T-helper 2 cell treated with Interferon-gamma antibody and Interleukin-4, amounts not matched to agents 5 μg/mL and 100 μg/mL, for 36 hours (primary cell): ENCODE data around the gene DGKB.

Source experiments
- DNase-seq: peaks from one replicate; pipeline ENCODE4 v3.0.0; 2021; ENCODE audit warnings: low spot score
- H3K27ac Mint-ChIP-seq: one replicate; pipeline ENCODE4 v1.8.0; 2021; ENCODE audit warnings: mild to moderate bottlenecking, mixed read lengths
- H3K27me3 Mint-ChIP-seq: one replicate; pipeline ENCODE4 v1.8.0; 2021; ENCODE audit warnings: low read depth, mixed read lengths
- H3K36me3 Mint-ChIP-seq: one replicate; pipeline ENCODE4 v1.8.0; 2021; ENCODE audit warnings: low read depth, mixed read lengths
- H3K4me1 Mint-ChIP-seq: one replicate; pipeline ENCODE4 v1.8.0; 2021; ENCODE audit warnings: low read depth, mixed read lengths
- H3K4me3 Mint-ChIP-seq: one replicate; pipeline ENCODE4 v1.8.0; 2022; ENCODE audit warnings: mild to moderate bottlenecking, moderate library complexity, mixed read lengths
- H3K9me3 Mint-ChIP-seq: one replicate; pipeline ENCODE4 v1.8.0; 2021; ENCODE audit warnings: mixed read lengths

Gene DGKB

GRCh38 chr7:14691597-14692203 is 210.9 kb downstream of the DGKB start:
- Mint-ChIP-seq H3K36me3 (no peaks in the 10 kb centered on the region), H3K27ac (no peak overlapping the region), H3K4me1 (no peaks in the 10 kb centered on the region), H3K4me3 (no peak overlapping the region), H3K9me3 (no peaks in the 10 kb centered on the region), H3K27me3 (no peaks in the 10 kb centered on the region)
- no peak for DNase-seq

GRCh38 chr7:14691034-14691433 is 211.5 kb downstream of the DGKB start:
- Mint-ChIP-seq H3K36me3 (no peaks in the 10 kb centered on the region), H3K27me3 (no peaks in the 10 kb centered on the region), H3K27ac (no peak overlapping the region), H3K9me3 (no peaks in the 10 kb centered on the region), H3K4me3 (no peak overlapping the region), H3K4me1 (no peaks in the 10 kb centered on the region)
- no peak for DNase-seq

DNA sequence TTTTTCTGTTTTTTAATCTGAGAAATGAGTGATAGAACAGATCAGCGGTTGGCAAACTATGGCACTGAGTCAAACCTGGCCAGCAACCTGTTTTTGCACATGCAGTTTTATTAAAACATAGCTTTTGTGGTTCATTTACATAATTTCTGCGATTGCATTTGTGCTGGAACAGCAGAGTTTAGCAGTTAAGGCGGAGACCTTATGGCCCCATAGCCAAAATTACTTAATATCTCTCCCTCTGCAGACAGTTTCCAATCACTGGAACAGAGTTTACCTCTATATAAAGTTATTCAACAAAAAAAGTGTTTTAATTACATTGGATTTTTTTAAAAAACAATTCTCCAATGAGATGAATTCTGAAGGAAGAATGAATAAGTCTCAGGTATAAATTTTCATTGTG is 212.1 kb downstream of the DGKB start:
- Mint-ChIP-seq H3K36me3 (no peaks in the 10 kb centered on the region), H3K9me3 (no peaks in the 10 kb centered on the region), H3K4me1 (no peaks in the 10 kb centered on the region), H3K27ac (no peak overlapping the region), H3K27me3 (no peaks in the 10 kb centered on the region), H3K4me3 (no peak overlapping the region)
- no peak for DNase-seq

DNA sequence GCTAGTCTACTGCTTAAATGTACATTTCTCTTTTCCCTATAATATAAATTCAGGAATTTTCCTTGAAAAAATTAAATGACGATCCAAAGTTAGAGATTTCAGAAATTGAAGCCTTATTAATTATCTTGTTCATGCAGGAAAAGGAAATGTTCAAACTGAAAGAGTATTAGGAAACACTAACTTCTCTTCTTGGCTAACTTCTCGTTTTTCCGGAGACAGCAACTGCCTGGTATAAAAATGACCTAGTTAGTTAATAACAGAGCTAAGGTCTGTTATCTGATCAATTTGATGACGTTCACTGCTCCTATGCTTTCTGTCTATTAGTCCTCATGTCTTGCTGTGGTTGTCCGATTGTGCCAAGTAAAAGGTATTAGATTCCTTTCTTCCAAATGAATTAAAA is 212.5 kb downstream of the DGKB start:
- no peak for DNase-seq
- Mint-ChIP-seq H3K36me3 (no peaks in the 10 kb centered on the region), H3K9me3 (no peaks in the 10 kb centered on the region), H3K27ac (no peak overlapping the region), H3K4me3 (no peak overlapping the region), H3K27me3 (no peaks in the 10 kb centered on the region), H3K4me1 (no peaks in the 10 kb centered on the region)

DNA sequence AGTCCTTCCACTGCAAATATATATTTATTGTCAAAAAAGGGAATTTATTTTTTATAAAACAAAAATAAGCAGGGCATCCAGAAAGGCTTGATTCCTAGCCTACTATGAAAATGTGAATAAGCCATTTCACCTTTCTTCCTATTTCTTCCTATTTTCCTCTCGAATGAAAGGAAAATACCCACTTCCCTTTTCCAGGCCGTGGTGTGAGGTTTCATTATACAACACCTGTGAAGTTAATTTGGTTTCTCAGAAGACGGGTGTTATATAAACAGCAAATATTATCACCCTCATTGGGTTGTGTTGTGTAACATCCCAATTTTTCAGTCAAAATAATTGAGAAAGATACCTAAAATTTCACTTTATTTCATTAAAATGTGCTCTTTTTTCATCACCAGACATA is 214.3 kb downstream of the DGKB start:
- no peaks in the 10 kb centered on the region for H3K36me3 Mint-ChIP-seq
- no peaks in the 10 kb centered on the region for H3K27me3 Mint-ChIP-seq
- no peak overlapping the region for H3K27ac Mint-ChIP-seq
- no peak for DNase-seq
- no peak overlapping the region for H3K4me3 Mint-ChIP-seq
- no peaks in the 10 kb centered on the region for H3K4me1 Mint-ChIP-seq
- no peaks in the 10 kb centered on the region for H3K9me3 Mint-ChIP-seq

GRCh38 chr7:14687777-14688176 is 214.8 kb downstream of the DGKB start:
- Mint-ChIP-seq H3K4me3 (no peak overlapping the region), H3K27ac (no peak overlapping the region), H3K9me3 (no peaks in the 10 kb centered on the region), H3K4me1 (no peaks in the 10 kb centered on the region), H3K27me3 (no peaks in the 10 kb centered on the region), H3K36me3 (no peaks in the 10 kb centered on the region)
- no peak for DNase-seq

GRCh38 chr7:14687241-14687640 is 215.3 kb downstream of the DGKB start:
- Mint-ChIP-seq H3K36me3 (no peaks in the 10 kb centered on the region), H3K27ac (no peak overlapping the region)

DNA sequence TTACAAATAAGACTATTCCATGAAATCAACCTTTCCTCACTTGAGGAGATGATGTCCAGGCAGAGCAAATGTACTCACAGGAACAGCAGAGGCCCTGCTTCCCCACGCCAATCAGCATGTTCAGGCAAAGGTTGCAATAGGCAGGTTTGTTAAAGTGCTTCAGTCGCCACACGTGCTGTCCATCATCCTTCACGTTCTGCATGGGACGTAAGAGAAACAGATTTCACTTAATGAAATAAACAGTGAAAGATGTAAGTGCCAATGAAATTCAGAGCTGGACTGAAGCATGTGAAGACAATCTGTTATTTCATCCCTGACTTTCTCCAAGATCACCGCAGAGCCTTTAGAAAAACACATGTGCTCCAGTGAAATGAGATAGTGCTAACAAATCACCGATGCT is 217.4 kb downstream of the DGKB start:
- no peak for DNase-seq
- H3K27me3 Mint-ChIP-seq, result no peaks in the 10 kb centered on the region
- H3K27ac Mint-ChIP-seq, result no peak overlapping the region
- H3K36me3 Mint-ChIP-seq, result no peaks in the 10 kb centered on the region
- no peak overlapping the region for H3K4me3 Mint-ChIP-seq
- H3K4me1 Mint-ChIP-seq, result no peaks in the 10 kb centered on the region
- H3K9me3 Mint-ChIP-seq, result no peaks in the 10 kb centered on the region

More at GRCh38 chr7:14687241-14687640, 215.3 kb downstream of the DGKB start:
- Mint-ChIP-seq H3K27me3 (no peaks in the 10 kb centered on the region), H3K9me3 (no peaks in the 10 kb centered on the region), H3K4me3 (no peak overlapping the region), H3K4me1 (no peaks in the 10 kb centered on the region)
- no peak for DNase-seq

- no peaks in the 10 kb centered on the region for H3K27me3 Mint-ChIP-seq
- no peak overlapping the region for H3K27ac Mint-ChIP-seq
- H3K4me3 Mint-ChIP-seq, result no peak overlapping the region
- no peaks in the 10 kb centered on the region for H3K36me3 Mint-ChIP-seq
- no peaks in the 10 kb centered on the region for H3K9me3 Mint-ChIP-seq
- no peak for DNase-seq
- H3K4me1 Mint-ChIP-seq, result no peaks in the 10 kb centered on the region
These were observed 219.6 kb downstream of the DGKB start for GRCh38 chr7:14682910-14683465.

- no peak overlapping the region for H3K4me3 Mint-ChIP-seq
- H3K9me3 Mint-ChIP-seq, result no peaks in the 10 kb centered on the region
- no peak overlapping the region for H3K27ac Mint-ChIP-seq
- H3K4me1 Mint-ChIP-seq, result no peaks in the 10 kb centered on the region
- H3K27me3 Mint-ChIP-seq, result no peaks in the 10 kb centered on the region
- no peaks in the 10 kb centered on the region for H3K36me3 Mint-ChIP-seq
- DNase-seq, result no peak
These were observed 225.7 kb downstream of the DGKB start for GRCh38 chr7:14676896-14677295.

DNA sequence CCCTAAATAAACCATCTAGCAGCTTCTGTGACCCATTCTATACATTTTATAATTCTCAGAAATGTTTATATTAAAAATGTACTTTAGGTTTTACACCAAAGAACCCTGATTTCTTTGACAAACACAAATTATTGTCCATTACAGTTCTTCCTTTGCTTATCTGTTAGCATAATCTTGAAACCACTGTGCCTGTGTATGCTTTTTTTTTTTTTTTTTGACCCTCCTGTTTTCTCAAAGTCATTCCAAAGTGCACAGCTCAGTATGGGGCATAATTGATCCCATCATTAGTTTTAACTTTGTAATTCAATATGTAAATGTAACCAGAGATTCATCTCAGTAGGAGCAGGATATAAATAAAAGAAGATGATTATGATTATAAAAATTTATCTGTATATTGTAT is 229.3 kb downstream of the DGKB start:
- no peaks in the 10 kb centered on the region for H3K36me3 Mint-ChIP-seq
- no peaks in the 10 kb centered on the region for H3K9me3 Mint-ChIP-seq
- H3K27ac Mint-ChIP-seq, result no peak overlapping the region
- no peak overlapping the region for H3K4me3 Mint-ChIP-seq
- no peak for DNase-seq
- H3K4me1 Mint-ChIP-seq, result no peaks in the 10 kb centered on the region
- H3K27me3 Mint-ChIP-seq, result no peaks in the 10 kb centered on the region

DNA sequence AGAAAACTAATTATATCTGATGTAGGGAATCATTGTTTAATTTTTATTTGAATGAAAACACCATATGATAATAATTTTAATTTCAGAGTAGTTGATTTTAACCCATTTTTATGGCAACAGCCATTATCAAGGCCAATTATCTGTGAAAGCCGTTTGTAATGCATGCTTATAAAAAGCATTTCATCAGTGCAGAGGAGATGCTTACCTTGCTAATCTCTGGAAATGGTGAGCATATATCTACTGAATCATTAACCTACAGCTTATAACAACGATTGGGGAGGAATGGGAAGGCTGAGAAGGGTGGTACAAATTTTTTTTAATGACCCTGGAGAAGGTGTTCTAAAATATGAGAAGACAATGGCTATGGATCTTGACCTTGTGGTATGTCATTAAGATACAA is 235.6 kb downstream of the DGKB start:
- H3K4me3 Mint-ChIP-seq, result no peak overlapping the region
- H3K4me1 Mint-ChIP-seq, result no peaks in the 10 kb centered on the region
- no peaks in the 10 kb centered on the region for H3K36me3 Mint-ChIP-seq
- no peak for DNase-seq
- H3K9me3 Mint-ChIP-seq, result no peaks in the 10 kb centered on the region
- no peaks in the 10 kb centered on the region for H3K27me3 Mint-ChIP-seq
- H3K27ac Mint-ChIP-seq, result no peak overlapping the region

GRCh38 chr7:14666304-14666703 is 236.2 kb downstream of the DGKB start:
- no peaks in the 10 kb centered on the region for H3K36me3 Mint-ChIP-seq
- H3K27me3 Mint-ChIP-seq, result no peaks in the 10 kb centered on the region
- no peaks in the 10 kb centered on the region for H3K9me3 Mint-ChIP-seq
- no peak overlapping the region for H3K4me3 Mint-ChIP-seq
- no peaks in the 10 kb centered on the region for H3K4me1 Mint-ChIP-seq
- H3K27ac Mint-ChIP-seq, result no peak overlapping the region
- no peak for DNase-seq

- no peak overlapping the region for H3K27ac Mint-ChIP-seq
- H3K36me3 Mint-ChIP-seq, result no peaks in the 10 kb centered on the region
- H3K9me3 Mint-ChIP-seq, result peaks cover 20% of the 10 kb centered on the region
- no peaks in the 10 kb centered on the region for H3K27me3 Mint-ChIP-seq
- DNase-seq, result no peak
- H3K4me1 Mint-ChIP-seq, result no peaks in the 10 kb centered on the region
- no peak overlapping the region for H3K4me3 Mint-ChIP-seq
These were observed 262.8 kb downstream of the DGKB start for GRCh38 chr7:14639801-14640200.

GRCh38 chr7:14639329-14639728 is 263.2 kb downstream of the DGKB start:
- H3K27me3 Mint-ChIP-seq, result no peaks in the 10 kb centered on the region
- no peaks in the 10 kb centered on the region for H3K36me3 Mint-ChIP-seq
- DNase-seq, result no peak
- H3K27ac Mint-ChIP-seq, result no peak overlapping the region
- H3K4me1 Mint-ChIP-seq, result no peaks in the 10 kb centered on the region
- H3K9me3 Mint-ChIP-seq, result peaks cover 16% of the 10 kb centered on the region
- H3K4me3 Mint-ChIP-seq, result no peak overlapping the region
